COLO829 (cell line): ENCODE measurements around the gene ACVRL1.

Source experiments
- DNase-seq: peaks from one replicate; pipeline ENCODE4 v3.0.0; 2012; ENCODE audit warnings: low spot score

ACVRL1 gene

DNA sequence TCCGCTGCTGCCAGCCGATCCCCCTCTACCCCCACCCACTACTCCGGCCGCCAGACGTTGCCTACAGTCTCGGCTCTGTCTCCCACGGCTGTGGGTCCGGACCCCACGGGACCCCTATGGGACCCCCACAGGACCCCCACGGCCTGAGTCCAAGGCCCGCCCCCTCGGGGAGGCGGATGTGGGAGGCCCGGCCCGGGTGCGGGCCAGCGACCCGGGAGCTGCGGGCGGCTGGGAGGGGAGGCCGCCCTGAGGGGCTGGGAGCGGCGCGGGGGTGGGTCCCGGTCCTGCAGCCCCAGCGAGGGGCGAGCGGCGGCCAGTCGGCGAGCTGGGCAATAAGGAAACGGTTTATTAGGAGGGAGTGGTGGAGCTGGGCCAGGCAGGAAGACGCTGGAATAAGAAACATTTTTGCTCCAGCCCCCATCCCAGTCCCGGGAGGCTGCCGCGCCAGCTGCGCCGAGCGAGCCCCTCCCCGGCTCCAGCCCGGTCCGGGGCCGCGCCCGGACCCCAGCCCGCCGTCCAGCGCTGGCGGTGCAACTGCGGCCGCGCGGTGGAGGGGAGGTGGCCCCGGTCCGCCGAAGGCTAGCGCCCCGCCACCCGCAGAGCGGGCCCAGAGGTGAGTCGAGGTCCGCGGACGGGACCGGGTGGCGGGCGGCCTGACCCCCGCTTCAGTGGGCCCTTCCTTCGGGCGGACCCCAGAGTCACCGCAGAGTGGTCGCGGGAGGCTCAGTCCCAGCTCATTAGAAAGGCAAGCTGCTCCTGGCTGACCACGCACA, at the start of gene ACVRL1:
Gene ACVRL1 (plus strand): TSS at position 422 of the 773 bp plus-strand sequence. CDS start 4,971 bp downstream, outside the sequence.
- no peak for DNase-seq

DNA sequence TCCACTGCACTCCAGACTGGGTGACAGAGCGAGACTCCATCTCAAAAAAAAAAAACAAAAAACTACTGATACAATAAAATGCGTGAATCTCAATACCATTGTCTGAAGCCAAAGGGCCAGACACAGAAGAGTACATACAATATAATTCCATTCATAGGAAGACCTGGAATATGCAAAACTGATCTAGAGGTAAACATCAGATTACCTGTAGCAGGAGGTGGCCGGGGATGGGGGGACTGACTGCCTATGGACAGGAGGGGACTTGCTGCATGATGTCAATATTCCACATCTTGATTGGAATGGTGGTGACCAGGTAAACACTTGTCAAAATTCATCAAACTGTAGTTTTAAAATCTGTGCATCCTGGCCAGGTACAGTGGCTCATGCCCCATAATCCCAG, 46.3 kb upstream of the ACVRL1 start:
- no peak for DNase-seq

DNA sequence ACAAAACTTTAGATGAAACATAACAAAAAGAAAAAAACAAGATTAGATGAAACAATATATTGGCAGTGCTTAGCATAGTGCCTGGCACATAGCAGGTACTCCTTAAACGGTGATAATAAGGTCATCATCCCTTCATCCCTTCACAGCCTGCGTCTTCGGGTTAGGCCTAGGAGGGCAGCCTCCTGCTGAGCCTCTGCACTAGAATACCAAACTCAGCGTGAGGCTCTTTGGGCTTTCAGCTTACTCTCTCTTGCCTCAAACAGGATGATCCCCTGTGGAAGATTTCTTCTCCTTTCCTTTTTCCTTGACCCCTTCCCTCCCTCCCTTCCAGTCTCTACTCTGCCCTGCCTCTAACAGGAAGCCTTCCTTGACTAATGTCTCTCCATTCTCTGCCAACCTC, 44.4 kb upstream of the ACVRL1 start:
- DNase-seq = no peak

DNA sequence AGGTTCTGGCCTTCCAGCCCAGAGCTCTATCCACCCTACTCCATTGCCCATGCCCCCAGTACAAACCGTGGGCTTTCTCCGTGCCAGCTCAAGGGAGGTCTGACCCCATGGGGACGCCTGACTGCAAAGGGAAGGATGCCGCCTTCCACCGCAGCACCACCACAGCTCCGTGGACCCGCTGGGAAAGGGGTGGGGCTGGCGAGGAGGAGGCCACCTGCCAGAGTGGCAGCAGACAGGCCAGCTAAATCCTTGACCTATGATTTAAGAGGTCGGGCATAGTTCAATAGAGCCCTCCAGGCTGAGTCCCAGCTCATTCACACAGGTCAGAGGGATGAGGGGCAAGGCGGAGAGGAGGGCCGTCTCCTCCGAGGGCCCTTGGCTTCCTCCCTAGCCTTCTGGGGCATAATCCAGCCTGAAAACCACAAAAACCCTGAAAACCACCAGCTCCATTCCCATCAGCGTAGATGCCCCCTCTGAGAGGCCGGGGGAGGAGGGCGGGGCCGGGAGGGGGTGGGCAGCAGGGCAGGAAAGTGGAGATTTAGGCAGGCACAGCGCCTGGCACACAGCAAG, 43.9 kb upstream of the ACVRL1 start:
- DNase-seq = no peak

DNA sequence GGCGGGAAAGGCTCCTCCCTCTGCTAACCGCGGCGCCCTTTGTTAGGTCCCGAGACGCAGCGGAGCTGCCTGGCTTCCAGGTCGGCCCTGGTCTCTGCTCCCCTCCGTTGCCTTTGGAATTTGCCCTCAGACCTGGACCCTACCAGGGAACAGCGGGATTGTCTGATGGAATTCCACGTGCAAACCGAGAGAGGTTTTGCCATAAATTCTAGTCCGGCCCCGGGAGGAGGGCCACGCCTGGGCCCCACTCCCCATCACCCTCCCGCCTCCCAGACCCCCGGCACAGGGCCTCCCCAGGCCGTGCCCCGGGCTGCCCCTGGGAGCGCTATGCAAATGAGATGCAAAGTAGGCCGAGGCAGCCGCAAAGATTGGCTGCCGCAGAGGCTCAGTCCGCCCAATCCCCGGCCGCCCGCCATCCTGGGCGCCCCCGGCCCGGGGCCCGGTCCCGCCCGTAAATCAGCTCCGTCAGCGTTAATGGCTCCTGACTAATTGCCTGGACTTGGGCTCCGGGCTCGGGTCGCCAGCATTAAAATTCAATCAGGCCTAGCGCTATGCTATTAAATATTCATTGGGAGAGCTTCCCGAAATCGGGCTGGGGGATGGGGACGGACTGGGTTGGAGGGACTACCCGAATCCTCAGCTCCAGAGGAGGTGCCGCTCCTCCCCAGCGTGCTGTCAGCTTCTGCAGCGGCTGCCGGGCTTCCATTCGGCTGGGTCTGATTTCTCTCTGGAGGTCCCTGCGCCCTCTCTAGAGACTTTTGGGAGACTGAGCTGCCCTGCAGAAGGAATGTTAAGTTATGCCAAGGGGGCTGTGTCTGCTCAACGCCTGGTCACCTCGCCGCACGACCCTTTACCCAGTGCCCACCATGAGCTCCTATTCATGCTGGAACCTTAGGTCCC, 43.1 kb upstream of the ACVRL1 start:
- DNase-seq = no peak

DNA sequence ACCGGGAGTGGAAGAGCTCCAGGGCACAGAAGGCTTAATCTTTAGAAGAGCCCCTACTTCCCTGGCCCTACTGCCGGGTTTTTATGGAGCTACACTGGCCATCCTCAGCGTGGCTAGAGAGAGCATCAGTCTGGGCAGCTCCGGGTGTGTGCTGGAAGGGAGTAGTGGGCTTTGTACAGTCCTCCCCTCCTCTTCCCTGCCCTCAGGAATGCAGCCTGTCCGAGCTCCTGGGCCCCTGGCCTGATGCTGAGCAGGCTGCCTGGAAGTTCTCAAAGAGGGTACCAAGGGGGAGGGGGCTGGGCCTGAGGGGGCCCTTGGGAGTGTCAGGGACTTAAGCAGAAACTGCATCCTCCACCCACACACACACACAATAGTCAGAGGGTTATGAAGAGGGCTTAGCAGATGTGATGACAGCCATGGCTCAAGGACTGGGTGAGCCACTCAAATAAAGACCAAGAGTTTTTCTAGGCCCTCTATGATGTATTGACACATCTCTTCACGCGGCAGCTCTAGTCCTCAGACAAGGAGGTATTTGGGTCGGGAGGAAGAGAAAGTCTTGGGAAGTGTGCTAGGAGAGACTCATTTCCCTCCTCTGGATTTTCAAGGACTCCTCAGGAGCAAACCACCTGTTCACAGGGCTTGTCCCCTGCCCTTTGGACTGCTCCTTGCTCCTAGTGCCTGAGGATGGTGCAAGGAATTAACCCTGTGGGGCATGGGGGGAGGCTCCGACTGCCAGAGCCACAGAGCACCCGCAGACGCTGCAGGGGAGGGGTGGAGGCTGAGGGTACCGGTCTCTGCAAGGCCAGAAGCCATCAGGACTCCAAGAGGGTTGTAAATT, 42.3 kb upstream of the ACVRL1 start:
- DNase-seq = no peak

DNA sequence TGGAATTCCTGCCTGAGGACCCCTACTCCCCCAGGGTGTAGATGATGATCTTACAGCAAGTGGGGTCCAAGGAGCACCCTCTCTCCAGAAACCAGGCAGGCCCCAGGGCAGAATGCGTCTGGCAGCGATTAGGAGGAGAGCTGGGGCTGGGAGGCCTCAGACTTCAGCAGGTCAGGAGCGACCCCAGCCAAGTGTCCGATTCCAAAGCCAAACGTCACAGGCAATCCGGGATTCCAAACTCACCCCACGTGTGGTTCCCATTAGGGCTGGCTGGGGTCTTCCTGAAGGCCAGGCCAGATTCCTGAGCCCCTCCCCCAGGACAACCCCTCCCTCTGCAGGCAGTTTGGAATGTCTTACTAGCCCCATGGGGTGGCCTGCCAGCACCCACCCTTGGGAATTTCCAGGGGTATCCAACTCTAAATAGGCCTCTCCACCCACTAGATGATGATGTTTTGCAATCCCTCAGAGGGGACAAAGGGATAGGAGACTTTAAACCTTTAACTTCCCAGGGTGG, 41.5 kb upstream of the ACVRL1 start:
- no peak for DNase-seq

DNA sequence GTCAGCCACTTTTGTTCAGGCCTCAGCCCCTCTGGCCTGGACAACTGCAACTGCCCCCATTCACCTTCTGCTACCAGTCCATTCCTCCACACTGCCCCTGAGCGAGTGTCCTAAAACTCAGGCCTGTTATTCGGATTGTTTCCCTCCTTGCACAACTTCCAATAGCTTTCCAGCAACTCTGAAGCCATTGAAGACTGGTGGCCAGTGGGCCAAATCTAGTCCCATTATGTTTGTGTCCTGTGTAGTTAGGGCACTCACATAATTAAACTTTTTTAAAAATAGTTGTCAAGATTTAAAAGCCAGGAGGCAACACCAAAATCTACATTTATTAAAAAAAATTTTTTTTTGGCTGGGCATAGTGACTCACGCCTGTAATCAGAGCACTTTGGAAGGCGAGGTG, 41.0 kb upstream of the ACVRL1 start:
- DNase-seq = no peak

DNA sequence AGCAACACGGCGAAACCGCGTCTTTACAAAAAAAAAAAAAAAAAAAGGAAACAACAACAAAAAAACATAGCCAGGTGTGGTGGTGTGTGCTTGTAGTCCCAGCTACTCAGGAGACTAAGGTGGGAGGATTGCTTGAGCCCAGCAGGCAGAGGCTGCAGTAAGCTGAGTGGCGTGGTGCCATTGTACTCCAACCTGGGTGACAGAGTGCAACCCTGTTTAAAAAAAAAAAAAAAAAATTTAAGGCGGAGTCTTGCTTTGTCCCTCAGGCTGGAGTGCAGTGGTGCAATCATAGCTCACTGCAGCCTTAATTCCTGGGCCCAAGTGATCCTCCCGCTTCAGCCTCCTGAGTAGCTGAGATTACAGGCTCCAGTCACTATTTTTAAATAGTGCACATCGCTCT, 40.5 kb upstream of the ACVRL1 start:
- no peak for DNase-seq

DNA sequence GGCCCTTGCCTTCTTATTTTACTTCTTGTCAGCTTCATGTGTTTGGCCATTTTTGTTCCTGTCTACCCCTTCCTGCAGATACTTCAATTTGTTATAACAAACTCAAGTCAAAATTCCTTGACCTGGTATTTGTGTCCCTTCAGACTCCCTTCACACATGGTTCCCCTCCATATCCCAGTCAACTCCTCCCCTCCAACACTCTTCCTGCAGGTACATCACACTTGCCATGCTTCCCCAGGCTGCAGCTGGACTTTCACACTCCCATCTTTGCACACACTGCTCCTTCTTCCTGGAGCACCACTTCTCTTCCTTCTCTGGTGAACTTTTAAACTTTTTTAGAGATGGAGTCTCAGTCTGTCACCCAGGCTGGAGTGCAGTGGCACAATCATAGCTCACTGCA, 39.9 kb upstream of the ACVRL1 start:
- DNase-seq = no peak

DNA sequence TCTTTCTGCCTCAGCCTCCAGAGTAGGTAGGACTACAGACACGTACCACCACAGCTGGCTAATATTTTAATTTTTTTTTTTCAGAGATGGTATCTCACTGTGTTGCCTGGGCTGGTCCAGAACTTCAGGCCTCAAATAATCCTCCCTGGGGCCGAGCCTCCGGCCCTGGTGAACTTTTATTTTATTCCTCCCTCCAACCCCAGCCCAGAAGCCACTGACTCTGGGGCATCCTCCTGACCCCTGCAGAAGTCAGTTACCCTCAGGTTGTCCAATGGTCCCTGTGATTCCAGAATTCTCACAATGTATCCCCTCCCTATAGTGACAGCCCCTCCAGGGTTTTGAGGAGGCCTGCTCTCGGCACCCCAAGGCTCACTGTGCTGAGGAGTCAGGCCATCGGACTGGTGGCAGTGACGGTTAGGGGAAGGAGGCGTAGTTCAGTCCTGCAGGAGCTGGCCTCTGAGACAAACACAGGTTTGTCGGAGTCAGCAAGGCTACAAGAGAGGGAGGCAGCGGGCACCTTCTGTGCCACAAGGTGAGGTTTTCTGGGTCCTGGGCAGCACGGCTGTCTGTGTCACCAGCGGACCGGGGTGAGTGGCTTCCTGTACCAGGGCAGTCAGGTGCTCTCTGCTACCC, 39.4 kb upstream of the ACVRL1 start:
- DNase-seq = no peak

DNA sequence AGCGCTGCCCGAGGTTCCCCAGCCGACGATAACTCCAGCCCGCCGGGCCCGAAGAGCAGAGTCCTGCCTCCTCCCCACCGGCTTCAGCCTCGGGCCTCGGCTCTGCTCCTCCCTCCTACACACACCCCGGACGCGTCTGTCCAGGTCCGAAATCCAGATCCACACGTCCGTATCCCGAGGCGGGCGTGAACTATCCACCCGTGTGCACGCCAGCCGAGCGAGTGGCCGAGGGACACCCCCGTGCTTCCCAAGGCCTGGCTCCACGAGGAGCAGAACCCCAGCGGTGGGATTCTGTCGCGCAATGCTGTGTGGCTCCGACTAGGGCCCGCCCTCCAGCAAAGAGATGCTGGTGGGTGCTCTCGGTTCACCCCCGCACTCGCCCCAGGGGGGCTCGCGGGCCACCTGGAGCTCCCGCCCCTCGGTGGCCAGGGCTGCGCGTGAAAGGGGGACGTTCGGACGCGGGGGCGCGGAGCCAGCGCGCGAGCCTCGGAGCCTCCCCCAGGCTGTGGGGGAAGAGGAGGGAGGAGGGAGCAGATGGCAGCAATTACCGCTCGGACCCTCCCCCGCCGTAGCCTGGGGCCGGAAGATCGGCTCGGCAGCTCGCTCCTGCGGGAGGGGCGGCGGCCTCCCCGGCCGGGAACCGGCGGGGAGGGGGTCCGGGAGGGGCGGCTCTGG, 38.3 kb upstream of the ACVRL1 start:
- no peak for DNase-seq

DNA sequence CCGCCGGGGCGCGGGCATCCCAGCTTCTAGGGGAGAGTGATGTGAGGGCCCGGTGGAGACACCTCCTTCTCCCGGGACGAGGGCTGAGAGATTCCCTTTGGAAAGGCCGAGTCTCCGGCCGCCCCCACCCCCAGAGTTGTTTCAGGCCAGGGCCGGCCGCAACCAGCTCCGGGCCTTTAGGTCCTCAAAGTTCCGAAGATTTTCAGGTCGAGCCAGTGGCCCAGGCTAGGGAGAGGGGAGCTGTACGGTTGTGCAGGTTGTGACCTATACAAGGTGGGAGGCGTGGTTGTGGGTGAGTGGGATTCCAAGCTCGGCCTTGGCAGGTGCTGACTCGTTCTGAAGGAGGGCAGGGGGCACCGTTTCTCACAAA, 37.8 kb upstream of the ACVRL1 start:
- DNase-seq = no peak

DNA sequence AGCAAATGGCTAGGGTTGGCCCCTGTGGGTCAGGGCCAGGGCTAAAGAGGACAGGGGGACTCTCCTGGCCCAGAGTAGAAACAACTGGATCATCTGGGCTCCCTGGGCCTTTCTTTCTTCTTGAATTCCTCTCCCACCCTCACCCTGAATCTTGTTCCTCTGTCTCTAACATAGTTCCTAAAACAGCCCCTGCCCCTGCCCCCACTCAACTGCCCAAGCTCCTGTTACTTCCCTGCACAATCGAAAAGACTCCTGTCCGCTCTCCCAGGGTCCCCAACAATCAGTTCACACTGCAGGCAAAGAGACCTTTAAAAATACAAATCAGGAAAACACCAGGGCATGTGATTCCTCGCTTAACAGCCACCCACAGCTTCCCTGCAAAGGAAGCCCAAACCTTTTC, 37.4 kb upstream of the ACVRL1 start:
- DNase-seq = no peak

DNA sequence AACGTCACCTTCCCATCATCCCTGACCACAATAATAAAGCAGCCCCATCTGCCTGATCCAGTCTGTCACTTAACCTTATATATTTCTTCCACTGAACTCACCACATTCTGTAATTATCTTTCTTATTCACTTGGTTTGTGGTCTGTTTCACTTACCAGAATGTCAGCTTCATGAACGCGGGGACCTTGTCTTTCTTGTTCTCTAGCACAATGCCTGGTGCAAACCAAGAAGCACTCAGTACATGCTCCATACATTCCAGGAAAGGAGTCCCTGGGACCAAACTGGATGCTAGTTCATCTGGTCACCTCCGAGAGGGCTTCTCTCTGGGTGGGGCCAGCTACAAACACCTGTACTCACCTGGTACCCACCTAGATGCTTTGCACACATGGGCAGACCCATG, 36.8 kb upstream of the ACVRL1 start:
- no peak for DNase-seq

DNA sequence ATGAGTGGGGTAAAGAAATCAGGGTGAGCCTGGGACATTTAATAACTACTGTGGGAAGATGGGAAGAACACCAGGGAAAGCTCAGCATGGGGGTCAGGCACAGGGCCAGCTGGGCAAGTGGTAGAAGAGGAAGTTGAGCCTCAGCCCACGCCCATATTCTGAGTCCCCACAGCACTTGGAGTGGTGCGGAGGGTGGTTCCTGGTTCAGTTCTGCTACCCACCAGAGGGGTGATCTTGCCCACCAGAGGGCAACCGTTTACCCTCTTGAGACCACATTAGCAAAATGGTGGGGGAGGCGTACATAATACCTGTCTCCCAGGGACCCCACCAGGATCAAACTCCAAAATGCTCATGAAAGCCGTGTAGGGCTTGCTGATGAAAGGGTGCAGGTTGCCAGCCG, 36.2 kb upstream of the ACVRL1 start:
- DNase-seq = no peak

DNA sequence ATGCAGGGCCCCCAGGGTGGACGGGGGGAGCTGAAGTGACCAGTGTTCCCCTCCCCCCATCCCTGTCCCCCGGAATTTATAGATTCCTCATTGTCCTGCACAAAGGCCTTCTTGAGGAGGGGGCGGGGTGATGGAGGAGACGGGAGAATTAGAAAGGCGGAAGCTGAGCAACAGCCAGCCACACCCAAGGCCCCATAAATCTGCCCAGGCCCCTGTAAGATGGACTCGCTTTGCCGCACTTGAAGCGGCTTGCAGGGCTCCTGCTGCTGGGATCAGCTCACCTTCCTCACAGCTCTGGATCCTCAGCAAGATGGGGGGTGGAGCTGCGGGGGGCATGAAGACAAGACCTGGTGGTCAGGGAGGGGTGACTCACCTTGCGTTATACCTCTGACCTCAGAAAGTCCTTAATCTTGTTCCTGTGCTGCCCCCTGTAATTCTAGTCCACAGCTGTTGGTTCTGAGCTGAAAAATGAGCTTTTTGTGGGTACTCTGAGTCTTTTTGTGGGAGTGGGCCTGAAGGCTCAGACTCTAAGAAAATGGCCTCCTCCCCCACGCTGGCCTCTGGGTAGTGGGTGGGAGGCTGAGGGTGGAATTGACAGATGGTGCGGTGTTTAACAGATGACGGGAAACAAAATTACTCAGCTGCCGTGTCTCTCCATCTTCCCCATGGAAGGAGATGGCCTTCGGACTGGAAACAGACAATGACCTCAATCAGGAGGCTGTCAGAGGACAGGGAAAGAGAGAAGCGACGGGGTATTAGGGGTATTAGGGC, 35.2 kb upstream of the ACVRL1 start:
- no peak for DNase-seq

DNA sequence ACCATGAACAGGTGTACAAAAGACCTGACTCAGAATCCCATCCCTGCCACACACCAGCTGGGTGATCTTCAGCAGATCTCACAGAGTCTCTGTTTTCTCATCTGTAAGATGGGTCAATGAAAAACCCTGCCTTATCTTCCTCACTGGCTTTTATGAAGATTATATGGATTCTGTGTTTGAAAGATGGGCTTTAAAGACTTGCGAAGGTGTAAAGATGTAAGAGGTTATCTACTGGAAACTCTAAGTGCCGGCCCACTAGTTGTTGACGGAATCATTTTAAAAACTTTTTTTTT, 34.7 kb upstream of the ACVRL1 start:
- no peak for DNase-seq

DNA sequence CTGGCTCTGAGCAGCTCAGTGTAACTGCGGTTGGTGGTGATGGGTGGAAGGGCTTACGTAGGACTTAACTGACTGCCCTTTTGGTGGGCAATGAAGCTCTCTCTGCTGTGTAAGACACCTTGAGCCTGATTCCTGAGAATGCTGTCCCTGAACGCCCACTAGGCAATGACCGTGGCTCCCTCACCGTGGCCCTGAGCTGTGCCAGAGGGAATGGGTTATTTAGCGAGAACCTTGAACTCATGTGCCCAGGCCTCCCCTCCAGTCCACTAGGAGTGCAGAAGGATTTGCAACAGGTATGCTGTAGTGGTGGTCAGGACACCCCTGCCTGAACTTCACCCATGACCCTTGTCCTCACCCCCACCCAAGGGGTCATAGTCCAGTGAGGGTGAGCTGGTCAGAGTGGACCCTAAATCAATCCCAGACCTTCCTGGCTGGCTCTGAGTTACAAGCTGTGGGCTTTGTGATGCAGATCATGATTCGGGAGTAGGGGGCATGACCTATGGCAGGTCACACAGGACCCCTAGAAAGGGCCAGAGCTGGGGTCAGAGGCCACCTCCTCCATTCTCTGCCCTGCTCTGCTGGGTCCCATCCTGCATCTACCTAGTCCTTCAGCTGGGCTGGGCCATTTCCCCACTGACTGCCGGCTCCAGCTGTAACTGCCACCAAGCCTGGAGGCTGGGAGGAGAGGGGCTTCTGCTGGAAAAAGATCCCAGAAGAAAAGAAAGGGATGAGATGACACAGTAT, 33.9 kb upstream of the ACVRL1 start:
- DNase-seq = no peak

DNA sequence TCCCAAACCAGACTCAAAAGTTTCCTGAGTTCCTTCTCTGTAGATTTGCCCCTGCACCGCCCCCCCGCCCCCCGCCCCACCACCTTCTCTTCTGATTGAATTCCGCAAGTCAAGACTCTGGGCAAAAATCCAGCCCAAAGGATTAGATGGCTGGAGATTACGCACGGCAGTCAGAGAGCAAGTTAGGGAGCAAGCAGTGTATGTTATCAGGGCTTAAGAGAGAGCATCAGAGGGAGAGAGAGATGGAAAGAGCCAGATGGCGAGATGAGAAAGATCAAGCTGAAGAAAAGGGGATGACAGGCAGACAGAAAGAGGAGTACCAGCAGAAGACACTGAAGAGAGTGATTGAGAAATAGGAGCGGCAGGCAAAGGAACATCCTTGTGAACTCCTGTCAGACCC, 33.3 kb upstream of the ACVRL1 start:
- no peak for DNase-seq
